ENCODE data around the gene TMEM202.

GRCh38 chr15:72379856-72380430, 18.2 kb upstream of the TMEM202 start:
- TF ChIP-seq CTCF (conservative IDR thresholded peaks at IDR 0.05 in 1 of 2, IDR thresholded peaks at IDR 0.05 in 1 of 2; ENCODE audit: extremely low read depth in 1 of 2, insufficient read depth in 1 of 2, low read depth in 1 of 2, low read length in 2 of 2) = no peak
- TF ChIP-seq EZH2 (IDR thresholded peaks at IDR 0.05; ENCODE audit: borderline replicate concordance, low read length) = no peak
